Fibroblast of skin of abdomen (primary cell): ENCODE data around the gene CPNE2.
"Not testable (repeated sequence)": the region's sequence is repeated elsewhere in the genome, so short reads cannot be mapped to it uniquely, and the experiment has no call there.

Source experiments
- DNase-seq: peaks from one replicate; pipeline ENCODE4 v3.0.0-alpha.2; 2013

The CPNE2 gene

GRCh38 chr16:57069635-57070370, 22.6 kb upstream of the CPNE2 start:
- no peak for DNase-seq

- no peak for DNase-seq
These were observed 22.0 kb upstream of the CPNE2 start for GRCh38 chr16:57070424-57070823.

DNA sequence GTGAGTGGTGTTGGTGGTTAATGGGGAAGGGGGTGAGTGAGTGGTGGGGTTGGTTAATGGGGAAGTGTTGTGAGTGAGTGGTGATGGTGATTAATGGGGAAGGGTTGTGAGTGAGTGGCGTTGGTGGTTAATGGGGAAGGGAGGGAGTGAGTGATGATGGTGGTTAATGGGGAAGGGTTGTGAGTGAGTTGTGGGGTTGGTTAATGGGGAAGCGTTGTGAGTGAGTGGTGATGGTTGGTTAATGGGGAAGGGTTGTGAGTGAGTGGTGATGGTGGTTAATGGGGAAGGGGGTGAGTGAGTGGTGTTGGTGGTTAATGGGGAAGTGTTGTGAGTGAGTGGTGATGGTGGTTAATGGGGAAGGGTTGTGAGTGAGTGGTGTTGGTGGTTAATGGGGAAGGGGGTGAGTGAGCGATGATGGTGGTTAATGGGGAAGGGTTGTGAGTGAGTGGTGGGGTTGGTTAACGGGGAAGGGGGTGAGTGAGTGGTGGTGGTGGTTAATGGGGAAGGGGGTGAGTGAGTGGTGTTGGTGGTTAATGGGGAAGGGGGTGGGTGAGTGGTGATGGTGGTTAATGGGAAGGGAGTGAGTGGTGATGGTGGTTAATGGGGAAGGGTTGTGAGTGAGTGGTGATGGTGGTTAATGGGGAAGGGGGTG, 21.2 kb upstream of the CPNE2 start:
- DNase-seq: not testable (repeated sequence)

- DNase-seq: peak; percentile 34
These were observed 20.4 kb upstream of the CPNE2 start for GRCh38 chr16:57071831-57072582.

DNA sequence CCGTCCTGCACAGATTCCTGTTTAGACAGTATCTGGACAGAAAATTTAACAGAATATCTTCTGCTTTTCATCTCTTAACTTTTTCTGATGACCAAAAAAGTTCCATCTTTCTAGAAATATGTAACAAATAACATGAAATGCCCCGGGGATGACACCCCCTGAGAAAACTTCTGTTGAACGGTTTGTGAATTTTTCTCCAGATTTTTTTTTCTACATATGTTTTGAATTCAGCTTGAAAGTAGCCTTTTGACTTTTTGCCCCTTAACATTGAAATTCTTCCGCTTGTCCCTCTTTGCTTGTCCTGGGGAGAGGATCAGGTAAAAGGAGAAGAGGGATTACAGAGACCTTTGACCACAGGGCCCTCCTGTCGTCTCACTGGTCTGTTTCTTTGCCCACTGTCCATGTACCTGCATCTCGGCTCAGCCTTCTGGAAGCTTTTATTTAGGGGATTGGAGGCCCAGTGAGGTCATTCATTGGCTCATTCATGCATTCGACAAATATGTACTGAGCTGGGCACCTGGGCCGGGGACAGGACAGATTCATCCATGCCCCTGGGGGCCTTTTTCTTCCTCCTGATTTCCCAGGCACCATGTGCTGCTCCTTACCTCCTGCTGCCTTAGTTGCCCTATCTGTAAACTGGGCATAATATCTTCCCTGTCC, 19.6 kb upstream of the CPNE2 start:
- no peak for DNase-seq

- DNase-seq: no peak
These were observed 14.7 kb upstream of the CPNE2 start for GRCh38 chr16:57077714-57078113.

GRCh38 chr16:57081744-57082143, 10.6 kb upstream of the CPNE2 start:
- no peak for DNase-seq

DNA sequence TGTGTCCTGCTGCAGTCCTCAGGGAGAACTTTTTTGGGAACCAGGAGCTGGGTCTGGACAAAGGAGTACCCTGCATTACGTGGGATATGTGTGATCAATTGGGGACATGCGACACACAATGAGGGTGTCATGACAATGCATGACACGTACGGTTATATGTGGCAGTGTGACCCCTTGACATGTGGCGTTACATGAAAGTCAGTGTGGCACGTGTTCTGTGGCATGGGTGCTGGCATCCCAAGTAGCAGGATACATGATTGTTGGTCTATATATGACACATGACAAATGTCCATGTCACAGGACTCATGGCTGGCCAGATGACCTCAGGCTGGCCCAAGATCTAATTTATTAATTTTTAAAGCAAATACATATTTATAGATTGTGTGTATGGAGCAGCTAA, 9.7 kb upstream of the CPNE2 start:
- DNase-seq: no peak

GRCh38 chr16:57083485-57084126, 8.8 kb upstream of the CPNE2 start:
- DNase-seq: no peak

DNA sequence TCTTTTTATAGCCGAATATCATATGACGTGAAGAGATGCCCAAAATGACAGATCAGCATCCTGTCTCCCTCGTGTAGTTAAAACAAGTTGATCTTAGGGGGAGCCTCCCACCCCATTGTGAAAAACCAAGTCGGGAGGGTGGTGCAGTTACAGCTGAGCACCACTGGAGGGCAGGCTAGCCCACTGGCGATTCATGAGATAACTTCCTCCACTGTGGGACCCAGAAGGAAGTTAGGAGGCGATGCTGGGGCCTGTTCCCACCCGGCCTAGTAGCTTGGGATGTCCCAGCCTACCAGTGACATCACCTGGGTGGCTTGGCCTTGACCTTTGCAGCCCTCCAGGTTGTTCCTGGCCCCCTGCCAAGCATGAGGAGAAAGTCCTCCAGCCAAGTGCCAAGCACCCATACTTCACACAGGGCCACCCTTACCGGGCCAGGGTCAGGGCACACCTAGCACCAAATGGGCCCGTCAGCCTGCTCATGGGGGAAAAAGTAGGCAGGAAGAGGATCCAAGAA, 8.1 kb upstream of the CPNE2 start:
- DNase-seq: peak; percentile 65

DNA sequence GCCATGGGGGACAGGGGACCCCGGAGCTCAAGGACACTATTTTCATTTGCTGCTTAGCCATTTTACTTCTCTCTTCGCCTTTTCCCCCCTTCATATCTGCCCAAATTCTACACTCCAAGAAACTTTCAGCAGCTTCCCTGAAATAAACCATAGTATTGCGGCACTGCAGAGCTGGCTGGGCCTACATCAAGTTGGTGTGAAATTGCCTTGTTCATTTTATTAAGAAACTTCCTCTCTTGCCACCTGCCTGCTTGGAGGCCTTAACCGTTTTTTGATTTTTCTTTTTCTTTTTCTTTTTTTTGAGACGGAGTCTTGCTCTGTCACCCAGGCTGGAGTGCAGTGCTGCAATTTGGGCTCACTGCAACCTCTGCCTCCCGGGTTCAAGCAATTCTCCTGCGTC, 7.4 kb upstream of the CPNE2 start:
- no peak for DNase-seq

DNA sequence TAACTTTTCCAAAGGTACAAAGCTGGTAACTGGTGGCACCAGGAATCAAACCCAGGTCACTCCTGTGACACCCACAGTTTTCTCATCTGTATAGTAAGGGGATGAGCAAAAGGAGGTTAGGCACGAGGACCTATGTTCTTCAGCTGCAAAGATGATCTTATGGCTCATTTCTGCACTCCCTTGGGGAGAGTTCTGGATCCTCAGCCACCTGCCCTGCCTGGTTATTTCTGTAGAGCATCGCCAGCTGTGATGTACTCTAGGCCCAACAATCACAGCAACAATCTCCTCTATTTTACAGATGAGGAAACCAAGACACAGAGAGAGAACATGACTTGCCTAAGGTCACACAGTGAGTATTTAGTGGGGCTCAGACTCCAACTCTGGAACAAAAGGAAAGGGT, 5.4 kb upstream of the CPNE2 start:
- DNase-seq: no peak

- DNase-seq: no peak
These were observed 3.0 kb upstream of the CPNE2 start for GRCh38 chr16:57089406-57089805.

- peak; percentile 37 for DNase-seq
These were observed 996 bp upstream of the CPNE2 start for GRCh38 chr16:57091200-57091974.

DNA sequence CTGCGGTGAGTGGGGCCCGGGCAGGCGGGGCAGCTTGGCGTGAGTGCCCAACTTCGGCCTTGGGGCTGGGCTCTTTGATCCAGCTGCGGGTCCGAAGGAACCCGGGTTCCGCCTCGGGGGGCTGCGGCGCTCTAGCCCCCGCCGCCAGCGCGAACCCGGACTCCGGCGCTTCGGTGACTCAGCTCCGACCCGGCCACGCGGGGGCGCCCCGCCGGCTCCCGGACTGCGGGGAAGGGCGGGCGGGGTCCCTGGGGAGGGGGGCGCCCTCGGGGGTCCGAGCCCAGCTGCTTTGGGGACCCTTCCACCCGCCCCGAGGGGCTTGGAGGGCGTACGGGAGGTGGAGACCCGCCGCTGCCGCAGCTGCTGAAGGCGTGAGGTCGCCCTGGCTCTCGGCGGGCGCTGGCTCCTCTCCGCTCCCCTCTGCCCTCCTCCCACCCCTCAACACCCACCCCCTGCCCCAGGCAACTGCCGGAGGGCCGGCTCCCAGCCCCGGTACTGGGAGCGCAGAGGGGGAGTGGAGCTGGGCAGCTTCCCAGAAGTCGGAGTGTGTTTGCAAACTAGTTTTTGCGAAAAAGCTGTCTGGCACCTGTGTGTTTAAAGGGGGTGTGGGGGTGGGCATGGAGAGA, 516 bp downstream of the CPNE2 start:
- no peak for DNase-seq

GRCh38 chr16:57093666-57094564, 1.5 kb downstream of the CPNE2 start:
- DNase-seq: no peak

DNA sequence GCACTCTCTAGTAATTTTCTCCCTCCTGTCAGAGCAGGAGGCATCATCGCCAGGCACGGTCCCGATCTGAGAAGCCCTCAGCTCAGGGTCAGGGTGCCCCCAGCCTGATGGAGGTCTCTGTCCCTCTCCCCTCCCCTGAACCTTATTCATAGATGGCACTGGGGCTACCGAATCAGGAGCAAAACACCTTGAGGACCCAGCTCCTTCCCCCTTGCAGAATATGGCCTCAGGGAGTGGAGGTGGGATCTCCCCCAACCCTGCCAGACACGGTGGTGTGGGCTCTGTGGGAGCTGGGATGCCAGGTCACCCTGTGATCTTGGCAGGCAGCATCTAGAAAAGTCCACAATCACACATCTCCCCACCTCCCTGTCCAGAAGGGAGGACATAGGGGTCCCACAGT, 2.5 kb downstream of the CPNE2 start:
- no peak for DNase-seq

DNA sequence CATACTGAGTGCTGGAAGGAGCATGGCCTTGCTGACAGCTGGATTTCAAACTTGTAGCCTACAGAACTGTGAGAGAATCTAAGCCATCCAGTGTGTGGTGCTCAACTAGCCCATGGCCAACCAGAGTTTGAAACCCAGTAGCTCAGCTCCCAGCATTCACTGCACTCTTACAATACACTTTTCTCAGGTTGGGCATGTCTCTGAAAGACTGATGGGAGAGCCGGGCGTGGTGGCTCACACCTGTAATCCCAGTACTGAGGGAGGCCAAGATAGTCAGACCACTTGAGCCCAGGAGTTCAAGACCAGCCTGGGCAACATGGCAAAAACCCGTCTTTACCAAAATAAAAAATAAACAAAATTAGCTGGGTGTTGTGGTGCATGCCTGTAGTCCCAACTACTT, 3.8 kb downstream of the CPNE2 start:
- DNase-seq: no peak

GRCh38 chr16:57096793-57097192, 4.4 kb downstream of the CPNE2 start:
- DNase-seq: no peak
